ENCODE data around the gene ARHGAP40.

DNA sequence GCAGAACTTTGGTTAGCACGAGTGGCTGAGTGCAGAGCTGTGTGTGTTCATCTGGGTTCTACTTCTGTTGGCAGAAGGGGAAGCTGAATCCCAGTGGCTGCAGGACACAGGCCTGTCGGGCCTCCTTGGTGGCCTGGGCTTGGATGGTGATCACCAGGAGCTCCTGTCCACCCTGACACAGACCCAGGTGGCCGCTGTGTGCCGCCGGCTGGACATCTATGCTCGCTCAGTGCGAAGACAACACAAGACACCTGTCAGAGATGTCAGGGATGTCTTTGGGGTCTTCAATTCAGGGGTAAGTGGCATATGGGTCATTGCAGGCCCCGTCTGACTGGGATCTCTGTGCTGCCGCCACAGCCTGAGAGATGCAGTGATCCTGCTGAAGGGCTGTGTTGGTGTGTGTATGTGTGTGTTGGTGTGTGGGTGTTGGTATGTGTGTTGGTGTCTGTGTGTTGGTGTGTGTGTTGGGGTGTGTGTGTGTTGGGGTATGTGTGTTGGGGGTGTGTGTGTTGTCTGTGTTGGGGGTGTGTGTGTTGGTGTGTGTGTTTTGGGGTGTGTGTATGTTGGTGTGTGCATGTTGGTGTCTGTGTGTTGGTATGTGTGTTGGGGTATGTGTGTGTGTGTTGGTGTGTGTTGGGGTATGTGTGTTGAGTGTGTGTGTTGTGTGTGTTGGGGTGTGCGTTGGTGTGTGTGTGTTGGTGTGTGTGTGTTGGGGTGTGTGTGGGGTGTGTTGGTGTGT, 25.5 kb downstream of the ARHGAP40 start:
- TF ChIP-seq, protein P1, sequence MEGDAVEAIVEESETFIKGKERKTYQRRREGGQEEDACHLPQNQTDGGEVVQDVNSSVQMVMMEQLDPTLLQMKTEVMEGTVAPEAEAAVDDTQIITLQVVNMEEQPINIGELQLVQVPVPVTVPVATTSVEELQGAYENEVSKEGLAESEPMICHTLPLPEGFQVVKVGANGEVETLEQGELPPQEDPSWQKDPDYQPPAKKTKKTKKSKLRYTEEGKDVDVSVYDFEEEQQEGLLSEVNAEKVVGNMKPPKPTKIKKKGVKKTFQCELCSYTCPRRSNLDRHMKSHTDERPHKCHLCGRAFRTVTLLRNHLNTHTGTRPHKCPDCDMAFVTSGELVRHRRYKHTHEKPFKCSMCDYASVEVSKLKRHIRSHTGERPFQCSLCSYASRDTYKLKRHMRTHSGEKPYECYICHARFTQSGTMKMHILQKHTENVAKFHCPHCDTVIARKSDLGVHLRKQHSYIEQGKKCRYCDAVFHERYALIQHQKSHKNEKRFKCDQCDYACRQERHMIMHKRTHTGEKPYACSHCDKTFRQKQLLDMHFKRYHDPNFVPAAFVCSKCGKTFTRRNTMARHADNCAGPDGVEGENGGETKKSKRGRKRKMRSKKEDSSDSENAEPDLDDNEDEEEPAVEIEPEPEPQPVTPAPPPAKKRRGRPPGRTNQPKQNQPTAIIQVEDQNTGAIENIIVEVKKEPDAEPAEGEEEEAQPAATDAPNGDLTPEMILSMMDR (IDR thresholded peaks at IDR 0.05) = no peak
- TF ChIP-seq POLR2A (IDR thresholded peaks at IDR 0.05) = no peak

Data from thyroid gland (tissue), 4 donors.